Activated CD4-positive, alpha-beta T cell treated with anti-CD3 and anti-CD28 coated beads for 36 hours (primary cell): ENCODE measurements around the gene FUT3. TPM values are rescaled to one million over a fixed set of nuclear protein-coding genes. Genes with fewer than 3 reads are reported as not detected.
"Not testable (repeated sequence)": the region's sequence is repeated elsewhere in the genome, so short reads cannot be mapped to it uniquely, and the experiment has no call there.

Experiments used
- ATAC-seq: fragments of 200-7000 bp; cut with Tn5 transposase; one replicate; pipeline ENCODE4 v1.10.0; 2021; ENCODE audit warnings: mild to moderate bottlenecking, moderate library complexity
- CTCF ChIA-PET: fragments of 350-600 bp; sonication (Branson Sonifier 250); formaldehyde crosslinking; loops from one replicate; lab custom pipeline; 2021; ENCODE audit warnings: antibody characterized with exemption; lab: Charles Lee
- POLR2A ChIA-PET: fragments of 350-600 bp; sonication (Branson Sonifier 250); formaldehyde crosslinking; loops from one replicate; lab custom pipeline; 2021; ENCODE audit warnings: antibody characterized with exemption, inconsistent platforms; lab: Charles Lee
- DNase-seq: peaks from one replicate; pipeline ENCODE4 v3.0.0-alpha.2; 2020
- H3K27ac Mint-ChIP-seq: one replicate; pipeline ENCODE4 v1.8.0; 2021; ENCODE audit warnings: mixed read lengths
- H3K27me3 Mint-ChIP-seq: one replicate; pipeline ENCODE4 v1.8.0; 2021; ENCODE audit warnings: mixed read lengths
- H3K36me3 Mint-ChIP-seq: one replicate; pipeline ENCODE4 v1.8.0; 2021; ENCODE audit warnings: low read depth, mixed read lengths
- H3K4me1 Mint-ChIP-seq: one replicate; pipeline ENCODE4 v1.8.0; 2021; ENCODE audit warnings: mixed read lengths
- H3K4me3 Mint-ChIP-seq: one replicate; pipeline ENCODE4 v1.8.0; 2021; ENCODE audit warnings: mild to moderate bottlenecking, moderate library complexity, mixed read lengths
- H3K9me3 Mint-ChIP-seq: one replicate; pipeline ENCODE4 v1.8.0; 2021; ENCODE audit warnings: low read depth, mixed read lengths
- intact Hi-C, 2 experiments: fragments of 100-400 bp; cut with DNase I in 1 of 2; cut with micrococcal nuclease in 1 of 2; formaldehyde crosslinking; loops; one replicate each; pipeline versions ENCODE4 v1.14.2 to v1.15.1; 2022 to 2024; cut with DNase I, micrococcal nuclease
- total RNA-seq, 2 experiments: library from RNA; stranded (reverse); gene quantifications; one replicate each; pipeline ENCODE4 v1.2.3, GENCODE V29; 2021

The FUT3 gene
- total RNA-seq, 2 experiments from 2014 or later, result not detected

DNA sequence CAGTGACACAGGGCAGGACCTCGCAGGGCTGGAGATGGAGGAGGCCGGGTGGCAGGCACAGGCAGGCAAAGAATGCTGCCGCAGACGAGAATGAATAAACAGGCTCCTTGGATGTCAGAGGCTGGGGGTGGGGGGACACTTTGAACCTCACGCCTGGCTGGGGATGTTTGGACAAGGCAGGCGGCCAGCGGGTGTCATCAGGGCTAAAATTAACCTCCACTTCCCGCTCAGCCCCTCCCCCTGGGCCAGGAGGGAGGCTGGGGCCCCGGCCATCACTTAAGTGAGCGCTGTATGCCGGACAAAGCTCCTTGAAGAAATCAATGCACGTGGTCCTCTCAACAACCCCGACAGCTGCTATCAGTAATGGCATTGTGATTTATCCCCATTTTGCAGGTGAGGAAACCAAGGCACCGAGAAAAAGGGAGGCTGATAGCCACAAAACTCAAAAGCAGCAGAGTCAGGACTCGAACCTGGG lies 29.4 kb upstream of the FUT3 start:
- ChIA-PET CTCF (no interaction called here), POLR2A (no interaction called here)
- Mint-ChIP-seq H3K9me3 (no peaks in the 10 kb centered on the region), H3K27ac (no peak overlapping the region), H3K36me3 (no peaks in the 10 kb centered on the region), H3K4me1 (no peaks in the 10 kb centered on the region), H3K4me3 (no peak overlapping the region), H3K27me3 (peaks cover 10% of the 10 kb centered on the region)
- intact Hi-C loops, result no loop called here
- ATAC-seq (no peak), DNase-seq (no peak)

DNA sequence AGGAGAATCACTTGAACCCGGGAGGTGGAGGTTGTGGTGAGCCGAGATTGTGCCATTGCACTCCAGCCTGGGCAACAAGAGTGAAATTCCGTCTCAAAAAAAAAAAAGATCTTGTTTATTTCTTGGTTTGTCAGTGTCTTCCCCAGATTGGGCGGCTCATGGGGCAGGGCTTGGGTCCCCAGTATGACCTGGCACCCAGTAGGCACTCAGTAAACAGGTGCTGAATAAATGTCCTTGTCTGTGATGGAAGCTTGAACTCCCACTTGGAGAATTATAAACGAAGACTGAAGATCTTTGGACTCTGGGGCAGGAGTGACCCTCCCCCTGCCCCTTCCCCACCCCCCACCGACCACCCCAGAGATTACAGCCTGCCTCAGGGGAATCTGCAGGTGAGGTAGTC lies 28.9 kb upstream of the FUT3 start:
- no peaks in the 10 kb centered on the region for H3K36me3 Mint-ChIP-seq
- ChIA-PET CTCF (no interaction called here), POLR2A (no interaction called here)
- no peaks in the 10 kb centered on the region for H3K9me3 Mint-ChIP-seq
- H3K4me1 Mint-ChIP-seq, result no peaks in the 10 kb centered on the region
- ATAC-seq, result no peak
- H3K27ac Mint-ChIP-seq, result no peak overlapping the region
- intact Hi-C loops, result no loop called here
- DNase-seq, result no peak
- H3K27me3 Mint-ChIP-seq, result peaks cover 8% of the 10 kb centered on the region
- no peak overlapping the region for H3K4me3 Mint-ChIP-seq

DNA sequence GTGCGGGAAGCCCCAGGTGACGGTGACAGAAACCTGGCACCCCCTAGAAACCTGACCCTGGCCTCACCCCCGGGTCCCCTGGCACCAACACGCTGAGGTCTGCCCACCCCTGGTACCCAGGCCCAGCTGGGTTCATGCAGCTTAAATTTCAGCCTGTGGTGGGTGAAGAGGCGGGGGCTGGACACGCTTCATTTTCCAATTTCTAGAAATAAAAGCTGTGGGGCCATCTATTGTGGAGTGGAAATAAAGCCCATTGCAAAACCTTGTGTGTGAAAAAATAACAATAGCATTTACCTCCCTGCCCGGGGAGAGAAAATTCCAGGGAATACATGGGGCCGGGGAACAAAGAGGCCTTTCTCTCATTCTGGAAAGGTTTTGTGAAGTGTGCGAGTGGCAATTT lies 26.6 kb upstream of the FUT3 start:
- POLR2A ChIA-PET, result no interaction called here
- no peaks in the 10 kb centered on the region for H3K9me3 Mint-ChIP-seq
- intact Hi-C loops, result no loop called here
- CTCF ChIA-PET, result no interaction called here
- H3K4me1 Mint-ChIP-seq, result no peaks in the 10 kb centered on the region
- H3K27me3 Mint-ChIP-seq, result peaks cover 4% of the 10 kb centered on the region
- H3K4me3 Mint-ChIP-seq, result no peak overlapping the region
- H3K36me3 Mint-ChIP-seq, result no peaks in the 10 kb centered on the region
- ATAC-seq (no peak), DNase-seq (no peak)
- H3K27ac Mint-ChIP-seq, result no peak overlapping the region

DNA sequence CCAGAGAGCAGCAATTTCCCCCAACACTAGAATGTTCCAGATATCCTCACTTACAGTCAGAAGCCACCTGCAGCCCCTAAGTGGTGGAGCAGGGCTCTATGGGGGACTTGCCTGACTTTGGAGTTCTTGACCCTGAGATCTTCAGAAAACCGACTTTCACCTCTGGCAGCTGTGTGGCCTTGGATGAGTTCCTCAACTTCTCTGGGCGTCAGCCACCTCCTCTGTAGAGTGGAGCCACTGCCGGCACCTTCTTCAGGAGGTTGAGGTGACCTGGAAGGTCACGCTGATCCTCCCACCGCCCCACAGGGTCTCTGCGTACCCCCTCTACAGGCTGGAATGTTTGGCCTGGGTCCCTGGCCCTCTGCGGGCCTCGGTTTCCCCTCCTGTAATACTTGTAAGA lies 26.2 kb upstream of the FUT3 start:
- Mint-ChIP-seq H3K27ac (no peak overlapping the region), H3K36me3 (no peaks in the 10 kb centered on the region), H3K4me1 (no peaks in the 10 kb centered on the region), H3K9me3 (no peaks in the 10 kb centered on the region), H3K4me3 (no peak overlapping the region), H3K27me3 (peaks cover 4% of the 10 kb centered on the region)
- ChIA-PET POLR2A (no interaction called here), CTCF (no interaction called here)
- intact Hi-C loops, result no loop called here
- ATAC-seq (no peak), DNase-seq (no peak)

DNA sequence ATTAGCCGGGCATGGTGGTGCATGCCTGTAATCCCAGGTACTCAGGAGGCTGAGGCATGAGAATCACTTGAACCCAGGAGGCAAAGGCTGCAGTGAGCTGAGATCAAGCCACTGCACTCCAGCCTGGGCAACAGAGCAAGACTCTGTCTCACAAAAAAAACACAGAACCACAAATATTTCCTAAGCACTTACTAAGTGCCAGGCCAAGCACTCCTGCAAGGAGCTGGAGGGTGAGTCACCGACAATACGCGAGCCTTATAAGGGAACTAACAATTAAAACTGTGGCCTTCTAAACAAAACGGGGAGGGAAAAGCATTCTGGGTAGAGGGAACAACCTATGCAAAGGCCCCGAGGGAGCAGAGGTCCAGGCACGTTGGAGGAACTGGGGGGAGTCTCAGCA lies 23.2 kb upstream of the FUT3 start:
- H3K27ac Mint-ChIP-seq, DNase-seq, intact Hi-C loops, POLR2A ChIA-PET, H3K27me3 Mint-ChIP-seq, H3K4me1 Mint-ChIP-seq, ATAC-seq, H3K4me3 Mint-ChIP-seq, H3K36me3 Mint-ChIP-seq, H3K9me3 Mint-ChIP-seq: not testable (repeated sequence)
- CTCF ChIA-PET, result interaction anchor here (0.6 kb wide), 1 partner anchor 73 kb away, joined by 3 read pairs; no protein-coding TSS in a partner anchor

DNA sequence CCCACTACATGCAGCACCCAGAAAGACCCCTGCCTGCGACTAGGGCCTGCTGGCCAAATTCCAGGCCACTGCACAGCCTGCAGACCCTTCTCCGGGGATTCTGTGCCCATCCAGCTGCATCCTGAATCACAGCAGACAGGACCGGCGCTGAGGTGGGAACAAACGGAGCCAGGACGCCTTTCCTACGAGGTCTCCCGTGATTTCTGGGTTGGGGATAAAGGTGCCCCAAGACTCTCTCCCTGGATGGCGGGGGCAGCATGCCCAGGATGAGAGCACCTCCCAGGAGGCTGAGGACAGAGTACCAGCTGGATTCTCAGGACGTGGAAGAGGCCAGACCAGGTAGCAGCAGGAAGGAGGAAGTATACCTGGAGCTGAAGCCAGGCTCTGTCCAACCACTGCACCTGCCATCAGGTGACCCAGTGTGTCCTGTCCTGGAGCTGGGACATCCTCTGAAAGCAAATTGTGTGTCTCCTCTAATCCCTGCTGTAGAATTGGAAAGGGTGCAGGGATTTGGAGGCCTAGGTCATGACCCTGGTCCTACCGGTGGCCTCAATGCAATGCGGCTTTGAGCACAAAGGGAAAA lies 22.5 kb upstream of the FUT3 start:
- no peak overlapping the region for H3K4me3 Mint-ChIP-seq
- H3K4me1 Mint-ChIP-seq, result no peaks in the 10 kb centered on the region
- ChIA-PET POLR2A (no interaction called here), CTCF (no interaction called here)
- no peak for DNase-seq
- no peak overlapping the region for H3K27ac Mint-ChIP-seq
- ATAC-seq, result no peak
- H3K27me3 Mint-ChIP-seq, result no peaks in the 10 kb centered on the region
- no peaks in the 10 kb centered on the region for H3K9me3 Mint-ChIP-seq
- no peaks in the 10 kb centered on the region for H3K36me3 Mint-ChIP-seq
- intact Hi-C loops, result no loop called here

DNA sequence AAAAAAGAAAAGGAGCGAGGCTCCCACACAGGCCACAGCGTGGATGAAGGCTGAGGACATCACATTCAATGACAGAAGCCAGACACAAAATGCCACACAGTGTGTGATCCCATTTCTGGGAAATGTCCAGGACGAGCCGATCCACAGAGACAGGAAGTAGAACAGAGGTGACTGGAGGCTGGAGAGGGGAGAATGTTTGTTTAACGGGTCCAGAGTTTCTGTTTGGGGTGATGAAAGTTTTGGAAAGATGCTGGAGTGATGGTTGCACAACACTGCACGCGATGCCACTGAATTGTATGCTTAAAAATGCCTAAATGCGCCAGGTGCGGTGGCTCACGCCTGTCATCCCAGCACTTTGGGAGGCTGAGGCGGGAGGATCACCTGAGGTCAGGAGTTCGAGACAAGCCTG lies 19.7 kb upstream of the FUT3 start:
- Mint-ChIP-seq H3K9me3 (no peaks in the 10 kb centered on the region), H3K4me3 (no peak overlapping the region), H3K4me1 (no peaks in the 10 kb centered on the region), H3K36me3 (no peaks in the 10 kb centered on the region), H3K27me3 (no peaks in the 10 kb centered on the region), H3K27ac (no peak overlapping the region)
- no peak for ATAC-seq
- POLR2A ChIA-PET, result no interaction called here
- DNase-seq, result no peak
- CTCF ChIA-PET, result no interaction called here
- intact Hi-C loops, result no loop called here

DNA sequence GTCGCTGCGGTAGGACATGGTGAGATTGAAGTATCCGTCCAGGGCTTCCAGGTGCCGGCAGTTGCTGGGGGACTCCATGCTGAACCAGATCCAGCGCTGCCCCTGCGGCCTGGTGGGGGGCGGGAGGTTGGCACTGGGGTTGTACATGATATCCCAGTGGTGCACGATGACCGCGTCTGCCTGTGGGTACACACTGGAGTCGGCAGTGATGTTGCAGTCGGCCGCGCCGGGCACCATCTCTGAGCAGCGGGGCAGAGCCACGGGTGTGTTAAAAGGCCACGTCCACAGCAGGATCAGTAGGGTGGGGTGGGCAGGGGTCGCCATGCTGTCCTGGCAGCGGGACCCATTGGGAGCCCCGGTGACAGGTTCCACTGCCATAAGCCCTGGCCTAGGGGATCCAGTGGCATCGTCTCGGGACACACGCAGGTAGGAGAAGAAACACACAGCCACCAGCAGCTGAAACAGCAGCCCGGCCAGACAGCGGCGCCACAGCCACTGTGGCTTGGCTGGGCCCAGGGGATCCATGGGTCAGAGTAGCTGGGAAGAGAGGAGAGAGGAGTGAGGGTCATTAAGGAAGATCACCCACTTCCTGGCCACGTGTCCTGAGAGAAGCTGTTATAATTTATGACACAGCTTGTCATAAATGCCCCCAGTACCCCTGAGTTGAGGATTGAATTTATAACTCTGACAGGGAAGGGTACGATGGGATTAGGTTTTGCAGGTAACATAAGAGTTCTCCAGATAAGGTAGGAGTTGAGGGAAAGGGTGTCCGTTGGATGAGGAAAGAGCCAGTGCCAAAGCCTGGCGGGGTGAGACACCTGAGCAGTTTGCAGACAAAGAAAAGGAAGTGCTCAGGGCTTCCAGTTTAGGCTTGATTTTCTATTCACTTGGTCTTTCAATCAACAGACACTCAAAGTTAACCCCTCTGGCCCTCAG lies 16.2 kb upstream of the FUT3 start:
- no peaks in the 10 kb centered on the region for H3K9me3 Mint-ChIP-seq
- no peaks in the 10 kb centered on the region for H3K27me3 Mint-ChIP-seq
- no peaks in the 10 kb centered on the region for H3K4me1 Mint-ChIP-seq
- intact Hi-C loops, result no loop called here
- DNase-seq, result no peak
- no peak overlapping the region for H3K4me3 Mint-ChIP-seq
- POLR2A ChIA-PET, result no interaction called here
- no peaks in the 10 kb centered on the region for H3K36me3 Mint-ChIP-seq
- CTCF ChIA-PET, result no interaction called here
- no peak for ATAC-seq
- no peak overlapping the region for H3K27ac Mint-ChIP-seq

DNA sequence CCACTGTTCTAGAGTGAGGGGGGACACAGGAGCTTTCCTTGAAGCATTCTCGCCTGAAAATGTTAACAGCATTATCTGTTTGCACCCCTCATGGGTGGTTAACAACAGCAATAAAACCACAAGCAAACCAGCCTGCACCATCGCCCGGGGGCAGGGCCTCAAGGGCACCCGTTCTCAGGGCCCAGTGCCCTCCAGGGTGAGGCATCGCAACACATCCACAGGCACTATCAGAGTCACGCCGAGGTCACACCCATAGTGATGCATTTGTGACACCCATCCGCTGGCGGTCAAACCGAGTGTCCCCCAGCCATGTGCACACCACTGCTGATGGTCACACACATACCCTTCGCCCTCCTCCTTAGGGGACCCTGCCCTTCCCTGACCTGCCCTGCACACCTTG lies 14.5 kb upstream of the FUT3 start:
- no peak for ATAC-seq
- H3K36me3 Mint-ChIP-seq, result no peaks in the 10 kb centered on the region
- no peaks in the 10 kb centered on the region for H3K9me3 Mint-ChIP-seq
- no peak overlapping the region for H3K4me3 Mint-ChIP-seq
- no peak for DNase-seq
- no peaks in the 10 kb centered on the region for H3K4me1 Mint-ChIP-seq
- ChIA-PET POLR2A (no interaction called here), CTCF (no interaction called here)
- H3K27ac Mint-ChIP-seq, result no peak overlapping the region
- H3K27me3 Mint-ChIP-seq, result no peaks in the 10 kb centered on the region
- intact Hi-C loops, result no loop called here

DNA sequence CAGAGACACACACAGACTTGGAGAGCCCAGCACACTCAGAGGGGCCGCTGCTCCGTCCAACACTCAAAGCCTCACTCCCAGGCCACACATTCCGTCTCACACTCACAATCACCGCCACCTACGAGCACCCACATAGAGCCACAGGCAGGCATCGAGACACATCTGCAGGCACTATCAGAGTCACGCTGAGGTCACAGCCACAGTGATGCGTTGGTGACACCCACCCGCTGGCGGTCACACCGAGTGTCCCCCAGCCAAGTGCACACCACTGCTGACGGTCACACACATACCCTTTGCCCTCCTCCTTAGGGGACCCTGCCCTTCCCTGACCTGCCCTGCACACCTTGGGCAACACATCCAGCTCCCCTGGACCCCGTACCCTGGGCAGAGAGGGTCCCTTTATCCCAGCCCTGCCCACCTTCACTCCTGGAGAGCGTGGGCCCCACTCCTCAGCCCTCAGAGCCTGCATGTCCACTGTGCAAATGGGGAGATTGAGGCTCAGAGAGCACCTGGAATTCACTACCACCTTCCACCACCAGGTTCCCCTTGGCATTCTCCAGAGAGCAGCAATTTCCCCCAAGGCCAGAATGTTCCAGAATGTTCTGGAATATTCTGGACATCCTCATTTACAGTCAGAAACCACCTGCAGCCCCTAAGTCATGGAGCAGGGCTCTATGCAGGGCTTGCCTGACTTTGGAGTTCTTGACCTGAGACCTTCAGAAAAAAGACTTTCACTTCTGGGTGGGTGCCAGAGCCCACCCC lies 13.7 kb upstream of the FUT3 start:
- no peak overlapping the region for H3K4me3 Mint-ChIP-seq
- H3K27me3 Mint-ChIP-seq, result peaks cover 2% of the 10 kb centered on the region
- ATAC-seq (no peak), DNase-seq (no peak)
- no peaks in the 10 kb centered on the region for H3K4me1 Mint-ChIP-seq
- no peak overlapping the region for H3K27ac Mint-ChIP-seq
- ChIA-PET POLR2A (no interaction called here), CTCF (interaction anchor here (1.6 kb wide), 1 partner anchor 61 kb away, joined by 6 read pairs; no protein-coding TSS in a partner anchor)
- intact Hi-C loops, result no loop called here
- no peaks in the 10 kb centered on the region for H3K36me3 Mint-ChIP-seq
- H3K9me3 Mint-ChIP-seq, result no peaks in the 10 kb centered on the region

DNA sequence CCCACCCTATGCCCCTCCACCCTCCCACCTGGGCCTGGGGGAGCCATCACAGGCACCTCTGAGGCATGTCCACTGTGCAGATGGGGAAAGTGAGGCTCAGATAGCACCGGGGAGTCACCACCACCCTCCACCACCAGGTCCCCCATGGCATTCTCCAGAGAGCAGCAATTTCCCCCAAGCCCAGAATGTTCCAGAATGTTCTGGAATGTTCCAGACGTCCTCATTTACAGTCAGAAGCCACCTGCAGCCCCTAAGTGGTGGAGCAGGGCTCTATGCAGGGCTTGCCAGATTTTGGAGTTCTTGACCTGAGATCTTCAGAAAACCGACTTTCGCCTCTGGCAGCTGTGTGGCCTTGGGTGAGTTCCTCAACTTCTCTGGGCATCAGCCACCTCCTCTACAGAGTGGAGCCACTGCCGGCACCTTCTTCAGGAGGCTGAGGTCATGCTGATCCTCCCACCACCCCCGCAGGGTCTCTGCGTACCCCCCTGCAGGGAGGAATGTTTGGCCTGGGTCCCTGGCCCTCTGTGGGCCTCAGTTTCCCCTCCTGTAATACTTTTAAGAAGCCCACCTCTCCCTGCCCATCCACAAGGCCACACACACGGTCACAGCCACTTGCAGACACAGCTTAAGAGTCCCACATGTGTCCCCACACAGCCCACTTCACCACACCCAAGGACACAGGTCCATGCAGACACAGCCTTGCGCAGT lies 12.9 kb upstream of the FUT3 start:
- CTCF ChIA-PET, result interaction anchor here (1.6 kb wide), 1 partner anchor 60 kb away, joined by 6 read pairs; no protein-coding TSS in a partner anchor
- POLR2A ChIA-PET, result no interaction called here
- Mint-ChIP-seq H3K27me3 (peaks cover 2% of the 10 kb centered on the region), H3K4me3 (no peak overlapping the region), H3K9me3 (no peaks in the 10 kb centered on the region), H3K27ac (no peak overlapping the region), H3K36me3 (no peaks in the 10 kb centered on the region), H3K4me1 (no peaks in the 10 kb centered on the region)
- ATAC-seq (no peak), DNase-seq (no peak)
- intact Hi-C loops, result no loop called here
